Endothelial cell of umbilical vein (primary cell): ENCODE measurements around the gene ITPKB. TPM values are rescaled to one million over a fixed set of nuclear protein-coding genes. Genes with fewer than 3 reads are reported as not detected.
A peak's percentile ranks its signal among the peaks of the same experiment; 100 is the strongest.

Experiments used
- BruUV-seq: library from RNA; stranded (reverse); fragments of 400-500 nt; replicated peaks from 2 replicates; lab custom pipeline; 2021; lab: Mats Ljungman, UMichigan
- CTCF ChIA-PET: fragments of 300-600, 350-600 bp; sonication (Branson Sonifier 250); formaldehyde crosslinking; loops from one replicate; lab custom pipeline; 2021; ENCODE audit warnings: antibody characterized with exemption, inconsistent platforms; lab: Charles Lee
- POLR2A ChIA-PET: fragments of 300-600, 350-600 bp; sonication (Branson Sonifier 250); formaldehyde crosslinking; loops from one replicate; lab custom pipeline; 2021; ENCODE audit warnings: antibody characterized with exemption, inconsistent platforms; lab: Charles Lee
- DNase-seq: peaks from one replicate; pipeline ENCODE4 v3.0.0-alpha.2; 2011; ENCODE audit warnings: low read depth, low spot score
- FAIRE-seq: peaks from 2 replicates; lab custom pipeline; 2011; peaks lifted over from hg19 to GRCh38; lab: Jason Lieb, UNC
- H2AFZ ChIP-seq: 2 replicates; pipeline ENCODE4 v1.6.0; 2012; ENCODE audit warnings: low read depth, low read length, control low read depth, inconsistent platforms
- H3K27ac ChIP-seq: 2 replicates; pipeline ENCODE4 v1.5.1; 2011; ENCODE audit warnings: low read depth, mild to moderate bottlenecking, control low read depth, low read length, moderate library complexity; ENCODE audit not compliant: insufficient read depth
- H3K27me3 ChIP-seq, 2 experiments: 2 replicates each; pipeline versions ENCODE4 v1.6.0 to v1.6.1; 2011; ENCODE audit warnings: low read length in 2 of 2, mixed read lengths in 1 of 2; ENCODE audit not compliant: control insufficient read depth in 2 of 2, insufficient read depth in 2 of 2
- H3K36me3 ChIP-seq, 2 experiments: 2 replicates in 1 of 2; 3 replicates in 1 of 2; pipeline ENCODE4 v1.5.1; 2011; ENCODE audit warnings: low read length in 2 of 2, mild to moderate bottlenecking in 1 of 2, moderate library complexity in 1 of 2; ENCODE audit not compliant: control insufficient read depth in 2 of 2, insufficient read depth in 2 of 2; ENCODE audit errors: extremely low read depth in 1 of 2
- H3K4me1 ChIP-seq: 3 replicates; pipeline ENCODE4 v1.5.1; 2011; ENCODE audit warnings: mild to moderate bottlenecking, low read length; ENCODE audit not compliant: control insufficient read depth, insufficient read depth; ENCODE audit errors: extremely low read depth
- H3K4me2 ChIP-seq: 2 replicates; pipeline ENCODE4 v1.6.1; 2011; ENCODE audit warnings: low read length, control low read depth, mixed read lengths; ENCODE audit not compliant: insufficient read depth
- H3K4me3 ChIP-seq, 3 experiments: fragments of 200-600 bp in 1 of 3; sonication (generic), shearing (Covaris generic) in 1 of 3; replicated peaks in 1 of 3; 2 replicates each; pipeline ENCODE4 v1.5.1; 2011 to 2016; ENCODE audit warnings: control low read depth in 3 of 3, low read length in 3 of 3, mild to moderate bottlenecking in 2 of 3, inconsistent platforms in 1 of 3, low read depth in 1 of 3, moderate library complexity in 1 of 3; ENCODE audit not compliant: insufficient read depth in 1 of 3
- H3K79me2 ChIP-seq: 2 replicates; pipeline ENCODE4 v1.6.0; 2012; ENCODE audit warnings: low read length, inconsistent platforms; ENCODE audit not compliant: control insufficient read depth, insufficient read depth
- H3K9ac ChIP-seq: replicated peaks from 2 replicates; pipeline ENCODE3; 2011; ENCODE audit warnings: low read length, control low read depth; ENCODE audit not compliant: insufficient read depth; ENCODE audit errors: extremely low read depth
- H3K9me1 ChIP-seq: replicated peaks from 3 replicates; pipeline ENCODE4 v1.6.0; 2011; ENCODE audit warnings: mild to moderate bottlenecking, low read length; ENCODE audit not compliant: control insufficient read depth, insufficient read depth; ENCODE audit errors: extremely low read depth
- H3K9me3 ChIP-seq: replicated peaks from 2 replicates; pipeline ENCODE4 v1.5.1; 2012; ENCODE audit warnings: low read length, inconsistent platforms; ENCODE audit not compliant: control insufficient read depth, insufficient read depth
- H4K20me1 ChIP-seq: replicated peaks from 2 replicates; pipeline ENCODE3; 2011; ENCODE audit warnings: mild to moderate bottlenecking, low read length; ENCODE audit not compliant: control insufficient read depth, insufficient read depth; ENCODE audit errors: extremely low read depth
- EZH2 ChIP-seq: IDR thresholded peaks from 2 replicates; pipeline ENCODE4 v1.6.1; 2012; ENCODE audit warnings: borderline replicate concordance, low read depth, mild to moderate bottlenecking, moderate library complexity, low read length, inconsistent platforms; ENCODE audit not compliant: severe bottlenecking
- GATA2 ChIP-seq: IDR thresholded peaks from 2 replicates; pipeline ENCODE4 v1.7.0; 2011; ENCODE audit warnings: low read depth, mild to moderate bottlenecking, moderate library complexity, mixed read lengths, low read length; ENCODE audit not compliant: insufficient read length, insufficient read depth
- JUN ChIP-seq: IDR thresholded peaks from 2 replicates; pipeline ENCODE4 v1.6.1; 2011; ENCODE audit warnings: borderline replicate concordance, low read depth; ENCODE audit not compliant: insufficient read length, insufficient read depth
- MAX ChIP-seq: IDR thresholded peaks from 2 replicates; pipeline ENCODE4 v1.6.1; 2011; ENCODE audit not compliant: insufficient read depth, insufficient read length
- POLR2A ChIP-seq: IDR thresholded peaks from 2 replicates; pipeline ENCODE4 v1.6.1; 2012; ENCODE audit warnings: low read depth, mild to moderate bottlenecking, control low read depth, low read length
- dilution Hi-C: fragments of 300-500 bp; cut with MboI; formaldehyde crosslinking; loops from one replicate; pipeline ENCODE4 v1.15.0; 2019; ENCODE audit warnings: low sequenced_read_pairs; ENCODE audit not compliant: extremely low pct_ligation_motif_present
- intact Hi-C: fragments of 100-400 bp; cut with micrococcal nuclease; formaldehyde crosslinking; loops from one replicate; pipeline ENCODE4 v1.10.0; 2022
- polyA plus RNA-seq, 4 experiments: library from polyadenylated mRNA; depleted of rRNA in 3 of 4; stranded (reverse) in 3 of 4; unstranded in 1 of 4; fragments of >200 nt; gene quantifications; 2 replicates each; pipeline versions ENCODE4 v1.2.1 to v1.2.3, GENCODE V29; 2011 to 2012; ENCODE audit warnings: missing spikeins in 1 of 4
- total RNA-seq: library from RNA; stranded (reverse); gene quantifications from 2 replicates; pipeline ENCODE4 v1.2.3, GENCODE V29; 2021

Gene ITPKB
- total and polyA plus RNA-seq, 2 donors (not counting 3 experiments of a cell fraction or from before 2014, with no cell fraction given): 7.7 to 34.8 TPM

- Histone ChIP-seq H3K9ac (peak overlapping the region; percentile 38), H3K4me1 (peaks cover 14% of the 10 kb centered on the region), H3K79me2 (no peaks in the 10 kb centered on the region), H3K4me2 (peak overlapping the region; percentile 64), H3K36me3 (no peaks in the 10 kb centered on the region), H3K27me3 (no peaks in the 10 kb centered on the region), H4K20me1 (no peaks in the 10 kb centered on the region), H3K4me3 (no peak overlapping the region), H3K9me3 (no peaks in the 10 kb centered on the region), H3K27ac (peak overlapping the region; percentile 42), H3K9me1 (no peaks in the 10 kb centered on the region), H2AFZ (peak overlapping the region; percentile 39)
- no TSS peak for BruUV-seq
- ChIA-PET CTCF (no interaction called here), POLR2A (no interaction called here)
- intact Hi-C loops: loop anchor here (1.0 kb wide), 3 partner anchors 9 to 33 kb away; no protein-coding TSS in a partner anchor
- dilution Hi-C loops: no loop called here
- TF ChIP-seq GATA2: peak; percentile 67
- no peak for TF ChIP-seq POLR2A
- TF ChIP-seq JUN: peak; percentile 36
- DNase-seq (peak; percentile 89), FAIRE-seq (peak; percentile 82)
These were observed 48.6 kb downstream of the ITPKB start for GRCh38 chr1:226690460-226690982.

GRCh38 chr1:226688808-226689207 lies 50.3 kb downstream of the ITPKB start:
- dilution Hi-C loops: no loop called here
- DNase-seq (no peak), FAIRE-seq (no peak)
- Histone ChIP-seq H3K4me2 (no peak overlapping the region), H2AFZ (no peak overlapping the region), H3K9ac (no peak overlapping the region), H3K4me1 (peaks cover 14% of the 10 kb centered on the region), H3K4me3 (no peak overlapping the region), H4K20me1 (no peaks in the 10 kb centered on the region), H3K9me1 (no peaks in the 10 kb centered on the region), H3K36me3 (no peaks in the 10 kb centered on the region), H3K9me3 (no peaks in the 10 kb centered on the region), H3K27ac (no peak overlapping the region), H3K79me2 (no peaks in the 10 kb centered on the region), H3K27me3 (no peaks in the 10 kb centered on the region)
- CTCF ChIA-PET: interaction anchor here (1.0 to 1.6 kb wide), 4 partner anchors 9 to 140 kb away, joined by 3 to 5 read pairs (median 3); no protein-coding TSS in a partner anchor
- POLR2A ChIA-PET: no interaction called here
- no TSS peak for BruUV-seq
- TF ChIP-seq MAX: no peak
- TF ChIP-seq EZH2: no peak
- TF ChIP-seq GATA2: no peak
- intact Hi-C loops: no loop called here
